PC-3 (cell line): Measurements from ENCODE around the gene PARP11. TPM values are rescaled to one million over a fixed set of nuclear protein-coding genes. Genes with fewer than 3 reads are reported as not detected.
A peak's percentile ranks its signal among the peaks of the same experiment; 100 is the strongest.

Source experiments
- ATAC-seq: fragments of 200-7000 bp; cut with Tn5 transposase; 2 replicates; pipeline ENCODE4 v1.9.1; 2020; ENCODE audit warnings: mild to moderate bottlenecking, moderate library complexity
- BruUV-seq: library from RNA; stranded (reverse); fragments of 400-500 nt; replicated peaks from 2 replicates; lab custom pipeline; 2021; lab: Mats Ljungman, UMichigan
- CTCF ChIA-PET: fragments of 300-600 bp; sonication (Branson Sonifier 250); formaldehyde crosslinking; loops from one replicate; lab custom pipeline; 2022; ENCODE audit warnings: antibody characterized with exemption; lab: Charles Lee
- POLR2A ChIA-PET: fragments of 300-600 bp; sonication (Branson Sonifier 250); formaldehyde crosslinking; loops from one replicate; lab custom pipeline; 2022; ENCODE audit warnings: antibody characterized with exemption; ENCODE audit not compliant: unreplicated experiment; lab: Charles Lee
- DNase-seq: peaks from one replicate; pipeline ENCODE4 v3.0.0-alpha.2; 2015
- H2AFZ ChIP-seq: fragments of 300-600 bp; sonication (generic); 2 replicates; pipeline ENCODE4 v1.6.0; 2016; ENCODE audit warnings: antibody characterized with exemption, low read length
- H3F3A ChIP-seq: fragments of 300-600 bp; sonication (generic); one replicate; pipeline ENCODE4 v1.6.0; 2017; ENCODE audit warnings: antibody characterized with exemption, low read length, control low read depth, mild to moderate bottlenecking; ENCODE audit not compliant: unreplicated experiment
- H3K27ac ChIP-seq: fragments of 300-600 bp; sonication (generic); 2 replicates; pipeline ENCODE4 v1.5.1; 2016; ENCODE audit warnings: mild to moderate bottlenecking, low read length
- H3K27me3 ChIP-seq: fragments of 300-600 bp; sonication (generic); 2 replicates; pipeline ENCODE4 v1.6.1; 2016; ENCODE audit warnings: low read length, mixed read lengths
- H3K36me3 ChIP-seq: fragments of 300-600 bp; sonication (generic); 2 replicates; pipeline ENCODE4 v1.6.1; 2016; ENCODE audit warnings: low read depth, mixed run types, low read length, mixed read lengths
- H3K4me1 ChIP-seq: fragments of 300-600 bp; sonication (generic); 2 replicates; pipeline ENCODE4 v1.5.1; 2016; ENCODE audit warnings: low read length; ENCODE audit not compliant: insufficient read depth
- H3K4me2 ChIP-seq: fragments of 300-600 bp; sonication (generic); 2 replicates; pipeline ENCODE4 v1.6.0; 2016; ENCODE audit warnings: low read length
- H3K4me3 ChIP-seq: fragments of 300-600 bp; sonication (generic); 2 replicates; pipeline ENCODE4 v1.5.1; 2016; ENCODE audit warnings: mild to moderate bottlenecking, low read length, mixed read lengths
- H3K79me2 ChIP-seq: fragments of 300-600 bp; sonication (generic); 2 replicates; pipeline ENCODE4 v1.6.1; 2017; ENCODE audit warnings: low read length, mixed read lengths
- H3K9ac ChIP-seq: fragments of 300-600 bp; sonication (generic); 2 replicates; pipeline ENCODE4 v1.6.0; 2016; ENCODE audit warnings: mild to moderate bottlenecking, low read length
- H3K9me2 ChIP-seq: fragments of 300-600 bp; sonication (generic); replicated peaks from 2 replicates; pipeline ENCODE4 v1.6.1; 2016; ENCODE audit warnings: mixed run types, low read length, mixed read lengths
- H3K9me3 ChIP-seq: fragments of 300-600 bp; sonication (generic); 2 replicates; pipeline ENCODE4 v1.6.1; 2016; ENCODE audit warnings: low read length, mixed read lengths
- H4K20me1 ChIP-seq: fragments of 300-600 bp; sonication (generic); 2 replicates; pipeline ENCODE4 v1.6.1; 2016; ENCODE audit warnings: low read length, mixed read lengths
- EZH2 ChIP-seq: fragments of 300-600 bp; sonication (generic); IDR thresholded peaks from one replicate; pipeline ENCODE4 v1.6.1; 2017; ENCODE audit warnings: antibody characterized with exemption, mild to moderate bottlenecking, low read length; ENCODE audit not compliant: unreplicated experiment
- EZH2phosphoT487 ChIP-seq: fragments of 300-600 bp; sonication (generic); IDR thresholded peaks from 2 replicates; pipeline ENCODE4 v1.6.1; 2018; ENCODE audit warnings: mild to moderate bottlenecking, antibody characterized with exemption, low read length, borderline replicate concordance
- intact Hi-C: fragments of 100-400 bp; cut with micrococcal nuclease; formaldehyde crosslinking; loops from 2 replicates; pipeline ENCODE4 v1.9.0; 2023
- total RNA-seq: library from RNA; depleted of rRNA; stranded (reverse); fragments of >200 nt; gene quantifications from 2 replicates; pipeline ENCODE4 v1.2.3, GENCODE V29; 2014
- TF ChIP-seq, protein P1 (sequence below): fragments of 300-600 bp; sonication (generic); conservative IDR thresholded peaks from 2 replicates; pipeline ENCODE4 v1.5.1; 2017; ENCODE audit warnings: antibody characterized with exemption, low read depth, mild to moderate bottlenecking, low read length

Gene PARP11
- total RNA-seq, 1 experiment from 2014 or later, result 2.2 TPM

DNA sequence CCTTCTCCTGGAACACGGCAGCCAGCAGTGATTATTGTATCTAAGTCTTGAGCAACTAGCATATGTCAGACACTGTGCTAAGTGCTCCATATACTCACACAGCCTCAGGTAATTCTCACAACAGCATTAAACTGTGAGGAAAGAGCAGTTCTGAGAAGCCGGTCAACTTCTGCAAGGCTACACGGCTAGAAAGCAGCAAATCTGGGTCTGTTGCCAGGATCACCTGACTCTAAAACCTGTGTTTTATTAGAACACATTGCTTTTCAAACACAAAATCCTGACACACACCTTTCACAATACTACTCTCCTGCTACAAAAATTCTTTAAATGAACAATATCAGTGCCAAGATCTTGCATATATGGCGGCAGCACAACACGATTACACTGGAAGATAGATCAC, 70.5 kb downstream of the PARP11 start:
- POLR2A ChIA-PET, result no interaction called here
- intact Hi-C loops, result no loop called here

DNA sequence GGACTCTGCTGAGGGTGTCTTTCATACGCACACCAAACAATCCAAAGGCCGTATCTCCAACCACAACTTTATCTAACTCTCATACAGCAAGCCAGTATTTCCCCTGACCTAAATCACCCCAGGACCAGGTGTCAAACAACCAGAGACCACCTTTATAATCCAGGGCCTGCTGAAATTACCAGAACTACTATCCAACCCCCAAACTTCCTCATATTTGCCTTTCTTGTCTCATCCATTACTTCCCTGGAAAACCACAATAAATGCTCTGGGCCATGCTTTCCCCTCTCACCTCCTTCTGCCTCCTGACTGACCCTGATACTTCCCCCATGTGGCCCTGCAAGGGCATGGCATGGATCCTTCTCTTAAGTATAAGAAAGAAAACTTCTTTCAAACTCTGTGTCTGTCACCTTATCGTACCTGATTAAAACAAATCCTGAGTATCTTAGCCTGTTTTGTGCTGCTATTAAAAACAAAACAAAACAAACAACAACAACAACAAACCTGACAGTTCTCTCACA, 75.6 kb downstream of the PARP11 start:
- Histone ChIP-seq H3K9ac (no peak overlapping the region), H3K4me3 (no peak overlapping the region), H3K9me3 (no peaks in the 10 kb centered on the region), H3F3A (no peaks in the 10 kb centered on the region), H2AFZ (no peak overlapping the region), H3K27ac (no peak overlapping the region), H3K4me2 (no peak overlapping the region), H3K9me2 (no peaks in the 10 kb centered on the region), H3K79me2 (no peaks in the 10 kb centered on the region), H3K27me3 (no peaks in the 10 kb centered on the region), H4K20me1 (no peaks in the 10 kb centered on the region), H3K36me3 (no peaks in the 10 kb centered on the region), H3K4me1 (0 out of 2 replicates have a peak, but pooled peaks cover 6% of the 10 kb centered on the region)
- ATAC-seq (no peak), DNase-seq (peak; percentile 29)
- TF ChIP-seq, protein P1, sequence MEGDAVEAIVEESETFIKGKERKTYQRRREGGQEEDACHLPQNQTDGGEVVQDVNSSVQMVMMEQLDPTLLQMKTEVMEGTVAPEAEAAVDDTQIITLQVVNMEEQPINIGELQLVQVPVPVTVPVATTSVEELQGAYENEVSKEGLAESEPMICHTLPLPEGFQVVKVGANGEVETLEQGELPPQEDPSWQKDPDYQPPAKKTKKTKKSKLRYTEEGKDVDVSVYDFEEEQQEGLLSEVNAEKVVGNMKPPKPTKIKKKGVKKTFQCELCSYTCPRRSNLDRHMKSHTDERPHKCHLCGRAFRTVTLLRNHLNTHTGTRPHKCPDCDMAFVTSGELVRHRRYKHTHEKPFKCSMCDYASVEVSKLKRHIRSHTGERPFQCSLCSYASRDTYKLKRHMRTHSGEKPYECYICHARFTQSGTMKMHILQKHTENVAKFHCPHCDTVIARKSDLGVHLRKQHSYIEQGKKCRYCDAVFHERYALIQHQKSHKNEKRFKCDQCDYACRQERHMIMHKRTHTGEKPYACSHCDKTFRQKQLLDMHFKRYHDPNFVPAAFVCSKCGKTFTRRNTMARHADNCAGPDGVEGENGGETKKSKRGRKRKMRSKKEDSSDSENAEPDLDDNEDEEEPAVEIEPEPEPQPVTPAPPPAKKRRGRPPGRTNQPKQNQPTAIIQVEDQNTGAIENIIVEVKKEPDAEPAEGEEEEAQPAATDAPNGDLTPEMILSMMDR, result peak; percentile 43; the same call in 1 of the 2 replicates
- TF ChIP-seq EZH2phosphoT487, result no peak
- TF ChIP-seq EZH2, result no peak
- ChIA-PET POLR2A (no interaction called here), CTCF (no interaction called here)
- no TSS peak for BruUV-seq
- intact Hi-C loops, result no loop called here

More for the DNA sequence above, 70.5 kb downstream of the PARP11 start:
- H3K79me2 ChIP-seq, result no peaks in the 10 kb centered on the region
- CTCF ChIA-PET, result no interaction called here
- H3K9ac ChIP-seq, result no peak overlapping the region
- no peak overlapping the region for H3K4me3 ChIP-seq
- H3F3A ChIP-seq, result no peaks in the 10 kb centered on the region
- 0 out of 2 replicates have a peak, but pooled peaks cover 3% of the 10 kb centered on the region for H3K4me1 ChIP-seq
- no peak overlapping the region for H3K4me2 ChIP-seq
- H3K27me3 ChIP-seq, result no peaks in the 10 kb centered on the region
- no peaks in the 10 kb centered on the region for H3K36me3 ChIP-seq
- ATAC-seq (no peak), DNase-seq (no peak)
- no peak overlapping the region for H3K27ac ChIP-seq
- H2AFZ ChIP-seq, result no peak overlapping the region
- TF ChIP-seq, protein P1, result no peak
- TF ChIP-seq EZH2phosphoT487 (no peak), EZH2 (no peak)
- BruUV-seq, result no TSS peak
- no peaks in the 10 kb centered on the region for H3K9me3 ChIP-seq
- H4K20me1 ChIP-seq, result no peaks in the 10 kb centered on the region
- H3K9me2 ChIP-seq, result no peaks in the 10 kb centered on the region

DNA sequence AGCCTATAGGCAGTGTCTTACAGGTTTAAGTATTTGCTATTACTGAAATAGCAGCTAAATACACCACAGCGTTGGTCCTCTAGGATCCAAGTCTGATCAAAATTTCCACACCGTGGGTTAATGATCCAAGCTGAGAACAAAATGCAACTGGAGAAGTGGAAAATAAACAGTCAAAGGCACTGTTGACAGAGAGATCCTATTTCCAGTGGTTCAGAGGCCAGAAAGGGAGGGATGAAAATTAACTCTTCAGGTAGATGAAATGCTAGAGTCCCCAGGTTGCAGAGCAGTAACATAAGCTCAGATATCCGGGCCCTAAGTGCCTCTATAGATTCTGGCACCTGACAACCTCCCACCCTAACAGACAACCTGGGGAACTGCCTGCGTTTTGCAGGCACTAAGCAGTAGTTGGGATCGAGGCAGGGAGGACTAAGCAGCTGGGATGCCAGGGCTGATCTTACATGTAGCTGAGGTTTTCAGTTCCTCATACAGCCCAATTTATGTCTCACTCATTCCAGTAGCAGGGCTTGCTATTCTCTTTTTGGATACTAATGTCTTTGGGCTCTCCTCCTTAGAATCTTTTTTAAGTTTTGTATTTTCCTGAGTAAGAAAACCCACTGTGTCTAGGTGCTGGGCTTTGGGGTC, 77.6 kb downstream of the PARP11 start:
- Histone ChIP-seq H4K20me1 (no peaks in the 10 kb centered on the region), H3K9me3 (no peaks in the 10 kb centered on the region), H3K27ac (no peak overlapping the region), H3K4me2 (no peak overlapping the region), H3K9me2 (no peaks in the 10 kb centered on the region), H3K4me3 (no peak overlapping the region), H3K36me3 (no peaks in the 10 kb centered on the region), H3K4me1 (0 out of 2 replicates have a peak, but pooled peaks cover 6% of the 10 kb centered on the region), H3K27me3 (peaks cover 9% of the 10 kb centered on the region; the same call in 1 of the 2 replicates), H3K79me2 (no peaks in the 10 kb centered on the region), H3K9ac (no peak overlapping the region), H2AFZ (no peak overlapping the region), H3F3A (no peaks in the 10 kb centered on the region)
- POLR2A ChIA-PET, result no interaction called here
- DNase-seq (no peak), ATAC-seq (no peak; the same call in 1 of the 2 replicates)
- no TSS peak for BruUV-seq
- TF ChIP-seq EZH2phosphoT487, result no peak
- no peak for TF ChIP-seq EZH2
- CTCF ChIA-PET, result no interaction called here
- intact Hi-C loops, result no loop called here
